Heart right ventricle (tissue), 16 donors: Measurements from ENCODE around the gene MYO5A. TPM values are rescaled to one million over a fixed set of nuclear protein-coding genes. Genes with fewer than 3 reads are reported as not detected.

Experiments used
- ATAC-seq, 8 donors: fragments of 200-7000 bp; cut with Tn5 transposase; one replicate each; pipeline ENCODE4 v1.9.1; 2020; ENCODE audit warnings: mild to moderate bottlenecking in 8 of 8, moderate library complexity in 8 of 8, moderate number of reproducible peaks in 1 of 8
- DNase-seq, 2 donors: peaks; one replicate each; pipeline ENCODE4 v3.0.0-alpha.2; 2020
- H3K27ac ChIP-seq, 10 donors: fragments of 200-600 bp; sonication (generic) in 2 of 10; one replicate each; pipeline versions ENCODE4 v1.5.0 to v1.8.0; 2020 to 2022; ENCODE audit warnings: mild to moderate bottlenecking in 3 of 10
- H3K27me3 ChIP-seq, 7 donors: fragments of 200-600 bp; one replicate each; pipeline ENCODE4 v1.8.0; 2021 to 2022; ENCODE audit warnings: mild to moderate bottlenecking in 2 of 7
- H3K36me3 ChIP-seq, 9 donors: fragments of 200-600 bp; sonication (generic) in 1 of 9; one replicate each; pipeline versions ENCODE4 v1.5.0 to v1.8.0; 2020 to 2022; ENCODE audit warnings: mild to moderate bottlenecking in 2 of 9
- H3K4me1 ChIP-seq, 9 donors: fragments of 200-600 bp; sonication (generic) in 1 of 9; one replicate each; pipeline versions ENCODE4 v1.5.0 to v1.8.0; 2020 to 2022; ENCODE audit warnings: mild to moderate bottlenecking in 4 of 9
- H3K4me3 ChIP-seq, 10 donors: fragments of 200-600 bp; sonication (generic) in 2 of 10; one replicate each; pipeline versions ENCODE4 v1.5.0 to v1.8.0; 2020 to 2022; ENCODE audit warnings: mild to moderate bottlenecking in 7 of 10, moderate library complexity in 2 of 10
- H3K9me3 ChIP-seq, 11 donors: fragments of 200-600 bp in 10 of 11; sonication (generic) in 2 of 11; one replicate each; pipeline versions ENCODE4 v1.5.0 to v1.8.0; 2013 to 2022; ENCODE audit warnings: mild to moderate bottlenecking in 2 of 11, control low read depth in 1 of 11, moderate library complexity in 1 of 11
- CTCF ChIP-seq, 9 donors: fragments of 200-600 bp; sonication (generic) in 2 of 9; IDR thresholded peaks; one replicate each; pipeline versions ENCODE4 v1.5.0 to v1.8.0; 2021 to 2022; ENCODE audit warnings: antibody characterized with exemption in 9 of 9, mild to moderate bottlenecking in 5 of 9, moderate library complexity in 1 of 9
- WGBS, 2 donors: extraction: QIAGEN DNeasy Blood & Tissue Kit; methylation state at CpG; one replicate each; pipeline ENCODE4 v1.1.7; 2013; ENCODE audit warnings: inconsistent platforms in 1 of 2; 5-methylcytosine and 5-hydroxymethylcytosine counted together
- intact Hi-C, 10 donors: fragments of 100-400 bp; cut with DNase I; formaldehyde crosslinking; loops; one replicate each; pipeline versions ENCODE4 v1.11.1 to v1.14.2; 2022
- polyA plus RNA-seq, 2 donors: library from polyadenylated mRNA; stranded (reverse); fragments of 200-250 nt; gene quantifications; one replicate each; pipeline ENCODE4 v1.2.3, GENCODE V29; 2013
- total RNA-seq, 10 donors: library from RNA; stranded (reverse); fragmentation: NEBNext Ultra II Directional in 3 of 10; extraction: Animal tissue kit (Norgen Biotek cat#: 25700) in 3 of 10; gene quantifications; one replicate each; pipeline versions ENCODE4 v1.2.1 to v1.2.4, GENCODE V29; 2021 to 2023
- donor health status: Arrhythmogenic right ventricular cardiomyopathy.
- donor health status: ischemic (EF 13 %, LVEDD 7.1; RV severe dilation, severe dysfunction).
- donor health status: healthy with polysubstance abuse.
- donor health status: DM: no; HTN: yes; CAD: no.
- donor health status: DM: no; HTN: no; CAD: no.
- donor health status: ischemic (EF 25% LVEDD 6.9; RV normal size, moderate dysfunction).
- donor health status: ischemic (EF 25% LVEDD 5.7; RV mildly dilated, moderate dysfunction).
- donor health status: healthy.
- donor health status: DM: yes; HTN: yes; CAD: no.
- donor health status: Ischemic cardiomyopathy.
- donor health status: ischemic (EF 35%, LVEDD 5.7; RV mildly dilated, moderate dysfunction).
- donor health status: nonischemic (EF 11% LVEDD 7.7; RV severe dilation, severe dysfunction).
- donor health status: DM: yes; HTN: yes; CAD: no.
- donor health status: PGD.
- donor health status: ischemic (EF 29% LVEDD 5.4; RV normal size, mild dysfunction).
- donor health status: nonischemic (EF 23%, LVEDD 6.1; RV moderate dilation, normal function).

Gene MYO5A
- total and polyA plus RNA-seq, 12 donors, result 3.1 to 15.7 (median 6.3) TPM

GRCh38 chr15:52480990-52481389 lies 47.7 kb downstream of the MYO5A start:
- no peak for DNase-seq
- Histone ChIP-seq H3K36me3 (no peaks in the 10 kb centered on the region), H3K27ac (peak overlapping the region in 1 of 10 donors; percentile 83), H3K4me1 (peaks cover 0 to 67% (median 16%) of the 10 kb centered on the region in 9 donors), H3K27me3 (no peaks in the 10 kb centered on the region), H3K9me3 (no peaks in the 10 kb centered on the region), H3K4me3 (no peak overlapping the region)
- WGBS, 2 donors, result 72 to 76% methylated on average over 1 of the region's 1 CpG
- no peak for ATAC-seq
- no peak for TF ChIP-seq CTCF (IDR thresholded peaks at IDR 0.05)
- intact Hi-C loops, result no loop called here

GRCh38 chr15:52466716-52467115 lies 62.0 kb downstream of the MYO5A start:
- peaks cover 0 to 45% (median 14%) of the 10 kb centered on the region in 9 donors for H3K4me1 ChIP-seq
- 94 to 98% methylated on average over 2 of the region's 2 CpGs for WGBS, 2 donors
- no peak for TF ChIP-seq CTCF (IDR thresholded peaks at IDR 0.05)
- H3K4me3 ChIP-seq, result no peak overlapping the region
- H3K27ac ChIP-seq, result peak overlapping the region in 1 of 10 donors; percentile 8
- H3K9me3 ChIP-seq, result peaks cover 0 to 26% (median 9%) of the 10 kb centered on the region in 11 donors
- DNase-seq (no peak), ATAC-seq (peak in 1 of 8 donors; percentile 18)
- intact Hi-C loops, result loop anchor here in 1 of 10 donors (10.0 kb wide), 1 partner anchor 132 kb away; no protein-coding TSS in a partner anchor
- no peaks in the 10 kb centered on the region for H3K36me3 ChIP-seq
- no peaks in the 10 kb centered on the region for H3K27me3 ChIP-seq

DNA sequence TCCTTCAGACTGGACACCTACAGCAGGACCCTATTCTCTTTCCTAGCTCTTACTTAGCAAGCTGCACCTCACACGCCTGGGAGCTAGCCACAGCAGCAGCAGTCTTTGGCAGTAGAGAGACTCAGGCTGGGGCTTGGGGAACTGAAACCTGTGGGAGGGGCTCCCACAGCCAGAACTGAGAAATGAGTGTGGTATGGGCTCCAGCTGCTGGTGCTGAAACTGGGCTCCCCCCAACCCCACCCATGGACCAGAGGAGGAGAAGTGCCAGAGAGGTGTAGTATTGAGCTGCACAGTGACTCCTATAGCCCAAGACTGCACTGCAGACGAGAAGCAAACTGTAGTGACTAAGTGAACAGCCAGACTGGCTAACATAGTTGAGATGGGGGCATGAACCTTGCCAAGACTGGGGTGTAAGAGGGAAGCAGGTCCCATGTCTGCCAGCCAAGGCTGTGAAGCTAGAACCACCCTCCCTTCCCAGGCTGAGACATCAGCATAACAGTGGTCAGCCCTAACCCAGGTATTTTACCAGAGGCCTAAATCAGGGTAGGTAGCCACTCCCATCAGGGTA lies 62.5 kb downstream of the MYO5A start:
- Histone ChIP-seq H3K27me3 (no peaks in the 10 kb centered on the region), H3K9me3 (peaks cover 0 to 26% (median 9%) of the 10 kb centered on the region in 11 donors), H3K4me1 (peaks cover 0 to 49% (median 14%) of the 10 kb centered on the region in 9 donors), H3K36me3 (no peaks in the 10 kb centered on the region), H3K4me3 (no peak overlapping the region), H3K27ac (peak overlapping the region in 3 of 10 donors; percentile 11 to 41 (median 16))
- TF ChIP-seq CTCF (IDR thresholded peaks at IDR 0.05), result no peak
- peak; percentile 61 to 84 (median 78) for ATAC-seq
- DNase-seq, result peak; percentile 22 to 26
- 69 to 73% methylated on average over 2 of the region's 2 CpGs for WGBS, 2 donors
- intact Hi-C loops, result loop anchor here in 1 of 10 donors (10.0 kb wide), 1 partner anchor 131 kb away; no protein-coding TSS in a partner anchor

DNA sequence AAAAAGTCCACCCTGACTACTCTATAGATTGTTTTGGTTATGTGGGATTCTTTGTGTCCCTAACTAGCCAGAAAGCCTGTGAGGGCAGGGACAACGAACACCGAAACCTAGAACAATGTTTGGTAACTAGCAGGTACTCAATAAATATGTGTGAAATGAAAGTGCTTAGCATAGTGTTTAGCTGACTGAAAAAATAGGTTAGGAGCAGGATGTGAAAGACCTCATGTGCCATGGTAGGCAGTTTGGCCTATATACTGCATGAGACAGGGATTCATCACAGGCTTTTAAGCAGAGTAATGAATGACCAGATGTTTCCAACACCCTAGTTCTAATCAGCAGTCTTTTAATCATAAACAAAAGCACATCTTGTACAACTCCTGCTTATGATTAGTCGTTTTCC lies 64.2 kb downstream of the MYO5A start:
- no peak for TF ChIP-seq CTCF (IDR thresholded peaks at IDR 0.05)
- Histone ChIP-seq H3K27ac (peak overlapping the region in 1 of 10 donors; percentile 63), H3K4me3 (no peak overlapping the region), H3K36me3 (no peaks in the 10 kb centered on the region), H3K9me3 (peaks cover 0 to 24% (median 9%) of the 10 kb centered on the region in 11 donors), H3K27me3 (no peaks in the 10 kb centered on the region), H3K4me1 (peaks cover 0 to 49% (median 14%) of the 10 kb centered on the region in 9 donors)
- ATAC-seq (peak in 2 of 8 donors; percentile 8 to 23), DNase-seq (no peak)
- intact Hi-C loops, result loop anchor here in 1 of 10 donors (10.0 kb wide), 1 partner anchor 130 kb away; no protein-coding TSS in a partner anchor
- WGBS, 2 donors, result 72 to 76% methylated on average over 3 of the region's 3 CpGs
